D721Med (cell line): ENCODE measurements around the gene RNU1-4.
"Not testable (repeated sequence)": the region's sequence is repeated elsewhere in the genome, so short reads cannot be mapped to it uniquely, and the experiment has no call there.

Source experiments
- DNase-seq: peaks from one replicate; pipeline ENCODE4 v3.0.0; 2011; ENCODE audit warnings: low spot score; ENCODE audit not compliant: insufficient read length
- FAIRE-seq: peaks from 2 replicates; lab custom pipeline; 2011; peaks lifted over from hg19 to GRCh38; lab: Jason Lieb, UNC

RNU1-4 gene

DNA sequence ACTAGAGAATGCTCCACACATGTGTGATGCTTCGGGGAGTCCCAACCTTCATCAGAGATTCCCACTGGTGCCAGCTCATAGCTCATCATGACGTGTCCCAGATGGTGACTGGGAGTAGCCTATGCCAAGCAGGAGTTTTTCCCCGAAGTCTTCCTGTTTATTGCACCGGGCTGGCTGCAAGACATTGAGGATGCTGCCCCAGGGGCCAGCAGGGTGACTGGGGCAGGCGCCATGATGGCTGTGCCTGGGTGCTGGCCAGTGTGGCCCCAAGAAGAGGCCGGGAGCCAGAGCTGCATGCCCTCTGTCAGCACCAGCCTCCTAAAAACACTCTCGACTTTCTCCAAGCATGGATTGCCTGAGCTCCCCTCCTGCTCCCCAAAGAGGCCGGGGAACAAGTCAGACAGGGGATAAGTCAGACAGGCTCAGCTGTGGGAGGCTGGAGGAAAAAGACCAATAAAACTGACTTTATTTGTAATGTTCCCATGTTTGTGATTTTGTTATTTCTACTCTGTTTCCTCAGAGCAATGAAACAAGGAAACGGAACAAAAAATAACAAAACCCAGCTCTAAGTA lies 24.0 kb downstream of the RNU1-4 start:
- not testable (repeated sequence) for DNase-seq, FAIRE-seq

DNA sequence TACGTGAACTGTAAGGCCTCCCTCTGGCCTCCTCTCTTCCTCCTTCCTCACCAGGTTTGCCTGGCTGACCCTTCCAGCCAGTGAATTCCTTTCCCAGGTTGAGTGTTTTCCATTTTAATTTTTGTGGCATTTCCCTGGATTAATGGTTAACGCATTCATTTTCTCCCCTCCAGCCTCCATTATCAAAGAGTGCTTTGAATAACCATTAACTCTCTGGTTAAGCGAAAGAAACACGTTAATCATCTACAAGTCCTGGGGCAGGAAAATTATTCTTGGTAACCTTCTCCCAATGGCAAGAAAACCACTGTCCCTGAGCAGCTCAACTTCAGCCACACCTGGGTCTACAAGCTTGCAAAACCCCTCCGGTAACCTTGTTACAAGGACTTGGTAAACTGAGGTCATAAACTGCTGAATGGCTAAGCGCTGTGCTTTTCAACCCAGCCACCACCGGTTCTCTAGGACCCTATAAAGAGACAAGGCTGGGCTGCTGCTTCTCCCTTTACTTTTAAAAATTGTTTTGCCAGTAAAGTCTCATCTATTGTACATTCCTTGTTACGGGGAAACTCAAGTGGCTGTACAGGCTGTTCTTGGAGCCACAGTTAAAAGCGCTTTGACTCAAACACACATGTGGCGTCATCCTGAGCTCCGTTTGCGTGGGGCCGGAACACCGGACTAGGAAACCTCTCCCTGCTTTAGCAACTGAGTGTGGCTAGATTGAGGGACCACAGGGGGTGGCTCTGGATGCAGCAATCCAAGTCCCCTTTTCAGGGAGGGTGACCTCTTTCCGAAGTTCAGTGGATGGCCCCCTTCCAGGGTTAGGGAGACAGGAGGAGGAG lies 24.7 kb downstream of the RNU1-4 start:
- FAIRE-seq, DNase-seq: not testable (repeated sequence)

DNA sequence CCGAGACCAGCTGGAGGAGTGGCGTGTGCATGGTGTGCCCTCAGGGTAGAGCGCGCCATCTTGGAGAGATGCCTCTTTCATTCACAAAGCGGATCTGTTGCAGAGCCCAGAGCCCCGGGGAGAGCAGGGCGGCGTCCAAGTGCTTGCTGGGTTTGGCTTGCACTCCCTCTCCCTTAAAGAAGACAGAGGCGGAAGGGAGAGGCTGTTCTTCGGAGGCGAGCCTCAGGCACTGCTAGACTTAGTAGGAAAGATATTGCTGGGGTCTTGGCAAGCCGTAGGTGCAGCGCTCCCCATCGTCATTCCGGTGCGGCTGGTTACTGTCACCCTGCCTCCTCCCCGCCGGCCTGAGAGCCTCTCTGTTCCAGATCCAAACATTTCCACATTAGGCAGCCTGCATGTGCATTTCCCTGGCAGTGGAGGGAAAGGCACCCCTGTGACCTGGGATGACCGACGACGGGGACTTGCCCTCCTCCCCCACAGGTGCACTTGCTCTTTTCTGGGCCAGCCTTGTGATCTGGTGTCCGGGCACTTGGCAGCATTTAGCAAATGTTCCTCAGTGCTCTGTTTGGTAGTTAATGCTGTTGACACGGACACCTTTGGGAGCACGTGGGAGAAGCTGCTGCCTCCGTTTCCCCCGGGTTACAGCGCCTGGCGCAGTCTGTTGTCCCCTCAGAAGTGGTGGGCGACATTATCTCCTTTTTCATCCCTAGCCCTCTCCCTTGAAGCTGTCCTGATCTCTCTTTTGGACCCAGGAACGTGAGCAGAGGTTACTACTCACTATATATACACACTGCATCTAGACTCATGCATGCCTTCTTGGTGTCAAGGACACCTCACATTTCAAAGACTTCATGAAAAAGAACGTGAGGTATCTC lies 25.7 kb downstream of the RNU1-4 start:
- not testable (repeated sequence) for DNase-seq, FAIRE-seq

DNA sequence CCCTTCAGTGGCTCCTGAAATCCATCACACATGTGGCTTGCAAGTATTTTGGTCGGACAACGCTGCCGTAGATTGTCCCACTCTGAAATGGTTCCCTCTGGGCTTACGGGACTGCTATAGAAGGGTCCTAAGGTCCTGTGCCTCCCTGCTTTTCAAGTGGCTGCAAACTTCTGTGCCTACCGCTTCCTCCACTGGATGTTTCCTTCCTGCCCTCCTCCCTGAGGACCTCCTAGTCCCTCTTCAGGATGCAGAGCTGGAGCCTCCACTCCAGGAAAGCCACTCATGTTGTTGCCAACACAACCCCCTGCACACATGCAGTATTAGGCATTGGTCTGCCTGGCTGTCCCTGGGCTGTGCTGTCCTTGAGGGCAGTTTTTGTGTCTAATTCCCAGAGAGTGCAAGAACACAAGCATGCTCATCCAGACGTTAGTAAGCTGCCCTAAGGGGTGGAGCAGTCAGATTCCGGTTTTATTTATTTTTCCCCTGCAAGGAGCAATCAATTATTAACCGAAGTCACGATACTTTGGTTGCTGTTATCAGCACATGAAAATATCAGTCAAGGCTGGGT lies 26.5 kb downstream of the RNU1-4 start:
- not testable (repeated sequence) for FAIRE-seq, DNase-seq

DNA sequence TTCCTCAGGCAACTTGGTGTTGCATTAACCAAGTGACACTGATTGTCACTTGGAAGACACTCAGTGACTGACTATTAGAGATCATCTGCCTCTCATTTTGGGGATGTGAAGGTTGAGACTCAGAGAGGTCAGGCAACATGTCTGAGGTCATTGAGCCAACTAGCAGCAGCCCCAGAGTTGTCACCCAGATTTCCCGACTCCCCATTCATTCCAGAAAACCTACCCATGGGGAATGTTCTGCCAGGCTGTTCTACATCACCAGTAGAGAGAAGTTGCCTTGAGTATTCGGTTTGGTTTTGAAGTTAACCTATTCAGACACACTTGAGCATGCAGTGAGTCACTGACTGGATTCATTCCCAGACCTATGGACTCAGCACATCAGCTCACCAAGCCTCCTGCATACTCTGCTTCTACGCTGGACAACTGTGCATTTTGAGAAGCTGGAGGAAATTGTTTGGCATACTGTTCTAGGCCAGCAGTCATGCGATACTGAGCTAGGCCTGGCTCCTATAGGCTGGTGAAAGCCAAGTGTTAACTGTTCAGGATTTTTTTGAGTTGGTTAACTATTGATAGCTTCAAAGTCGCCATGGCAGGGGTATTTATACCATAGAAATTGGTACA lies 29.9 kb downstream of the RNU1-4 start:
- FAIRE-seq = not testable (repeated sequence)

DNA sequence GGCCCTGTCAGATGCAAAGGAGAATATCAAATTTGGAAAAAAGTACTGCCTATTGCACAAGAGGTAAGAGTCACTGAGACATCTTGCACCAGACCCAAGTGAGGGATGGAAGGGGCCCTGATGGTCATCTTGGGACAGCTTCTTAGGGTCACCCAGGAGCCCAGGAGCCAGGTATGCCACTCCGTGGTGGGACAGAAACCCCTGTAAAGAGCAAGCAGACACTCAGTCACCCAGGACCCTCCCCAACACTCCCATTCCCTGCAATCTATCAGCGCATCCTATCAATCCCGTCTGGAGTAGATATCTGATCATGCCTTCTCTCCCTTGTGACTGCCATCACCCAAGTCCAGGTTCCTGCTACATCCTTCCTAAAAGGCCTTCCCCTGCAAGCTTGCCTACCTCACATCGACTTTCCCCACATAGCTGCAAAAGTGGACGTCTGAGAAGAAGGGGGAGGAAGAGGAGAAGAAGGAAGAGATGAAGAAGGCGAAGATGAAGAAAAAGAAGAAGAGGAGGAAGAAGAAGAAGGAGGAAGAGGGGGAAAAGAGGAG lies 30.7 kb downstream of the RNU1-4 start:
- not testable (repeated sequence) for DNase-seq, FAIRE-seq

More for the DNA sequence above, 29.9 kb downstream of the RNU1-4 start:
- DNase-seq = not testable (repeated sequence)

DNA sequence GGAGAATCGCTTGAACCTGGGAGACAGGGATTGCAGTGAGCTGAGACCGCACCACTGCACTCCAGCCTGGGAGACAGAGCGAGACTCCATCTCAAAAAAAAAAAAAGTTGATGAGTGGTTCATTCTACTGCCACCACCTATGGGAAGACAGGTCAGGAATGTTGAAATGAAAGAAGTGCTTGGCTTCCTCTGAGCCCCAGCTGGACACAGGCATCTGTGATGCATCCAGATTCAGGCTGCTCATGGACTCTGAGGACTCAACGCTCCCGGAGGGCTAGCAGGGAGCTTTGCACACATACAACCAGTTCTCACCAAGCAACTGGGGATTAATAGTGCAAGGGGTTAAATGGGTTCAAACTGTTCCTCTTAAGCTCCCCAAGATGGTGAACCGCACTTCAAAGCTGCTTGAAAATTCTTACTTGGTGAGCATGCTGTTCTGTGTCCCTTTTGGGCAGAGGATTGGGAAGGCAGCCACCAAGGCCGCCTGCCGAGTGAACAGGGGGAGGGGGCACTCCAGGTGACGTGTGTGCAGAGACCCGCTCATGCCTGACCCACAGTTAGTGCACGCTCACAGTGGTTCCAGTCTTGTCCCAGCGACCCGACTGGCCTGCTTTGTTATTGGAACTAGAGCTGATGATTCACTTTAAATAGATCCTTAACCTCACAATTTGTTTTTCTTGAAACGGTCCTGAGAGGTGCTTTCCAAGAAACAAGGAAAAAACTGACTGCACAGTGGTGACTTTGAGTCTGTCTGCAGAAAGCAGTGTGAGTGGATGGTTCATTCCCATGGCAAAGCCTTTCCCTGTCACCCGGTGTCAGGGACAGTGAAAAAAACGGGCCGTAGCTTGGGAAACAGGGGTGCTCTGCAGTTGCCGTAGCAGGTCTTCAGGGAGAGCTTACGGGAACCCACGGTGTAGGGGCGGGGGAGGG lies 32.2 kb downstream of the RNU1-4 start:
- FAIRE-seq, DNase-seq: not testable (repeated sequence)

DNA sequence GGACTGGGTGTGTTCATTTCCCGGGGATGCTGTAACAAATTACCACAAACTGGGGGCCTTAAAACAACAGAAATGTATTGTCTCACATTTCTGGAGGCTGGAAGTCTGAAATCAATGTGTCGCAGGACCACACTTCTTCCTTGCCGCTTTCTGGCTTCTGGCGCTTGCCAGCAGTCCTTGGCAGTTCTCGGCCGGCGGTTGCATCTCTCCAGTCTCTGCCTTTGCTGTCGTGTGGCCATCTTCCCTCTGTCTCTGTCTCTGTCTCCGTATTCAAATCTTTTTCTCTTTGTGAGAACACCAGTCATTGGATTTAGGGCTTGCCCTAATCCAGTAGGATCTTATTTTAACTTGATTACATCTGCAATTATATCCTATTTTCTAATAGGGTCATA lies 32.9 kb downstream of the RNU1-4 start:
- not testable (repeated sequence) for FAIRE-seq, DNase-seq

DNA sequence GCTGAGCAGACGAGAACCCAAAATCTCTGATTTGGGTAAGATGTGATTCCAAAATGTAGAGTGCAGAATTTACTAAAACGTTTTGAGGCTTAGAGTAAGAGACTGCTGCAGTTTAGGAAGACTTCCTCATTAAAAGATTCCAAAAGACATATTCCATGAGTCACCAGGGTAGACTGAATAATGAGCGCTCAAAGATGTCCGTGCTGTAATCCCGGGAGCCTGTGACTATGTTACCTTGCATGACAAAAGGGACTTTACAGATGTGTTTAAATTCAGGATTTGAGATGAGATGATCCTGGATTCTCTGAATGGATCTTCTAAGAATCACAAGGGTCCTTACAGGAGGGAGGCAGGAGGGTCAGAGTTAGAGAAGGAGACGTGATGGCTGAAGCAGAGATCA lies 33.4 kb downstream of the RNU1-4 start:
- not testable (repeated sequence) for DNase-seq, FAIRE-seq

DNA sequence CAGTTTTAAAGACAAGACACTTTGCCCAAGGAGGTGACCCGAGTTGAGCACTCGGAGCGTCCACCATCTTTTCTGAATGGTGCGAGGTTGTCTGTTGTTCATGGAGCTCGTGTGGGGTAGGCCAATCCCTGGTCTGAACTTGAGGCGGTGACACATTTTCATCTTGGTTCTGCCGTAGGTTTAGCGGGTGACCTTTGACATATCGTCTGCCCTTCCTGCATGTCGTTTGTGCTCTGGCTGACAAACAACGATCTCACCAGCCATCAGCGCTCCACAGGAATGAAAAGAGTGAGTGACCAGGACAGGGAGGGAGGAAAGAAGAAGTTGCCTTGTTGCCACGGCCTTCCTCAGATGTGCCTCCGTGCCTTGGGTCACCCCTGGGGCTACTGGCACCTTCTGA lies 34.5 kb downstream of the RNU1-4 start:
- not testable (repeated sequence) for DNase-seq, FAIRE-seq

DNA sequence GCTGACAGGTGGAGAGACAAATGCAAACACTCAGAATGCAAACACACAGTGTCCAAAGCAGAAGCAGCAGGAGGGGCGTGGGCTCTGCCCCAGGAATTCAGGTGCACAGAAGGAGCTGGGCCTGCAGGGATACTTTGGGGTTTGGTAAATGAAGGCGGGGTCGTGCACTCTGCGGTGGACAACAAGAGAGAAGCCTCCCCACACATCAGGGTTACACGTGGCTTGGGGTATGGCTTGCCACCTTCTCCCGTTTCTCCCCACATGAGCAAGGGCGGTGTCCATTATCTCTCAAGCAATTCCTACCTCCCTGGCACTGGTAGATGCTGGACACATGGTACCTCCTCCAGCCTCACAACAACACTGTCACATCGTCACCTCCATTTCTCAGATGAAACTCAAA lies 35.0 kb downstream of the RNU1-4 start:
- FAIRE-seq, DNase-seq: not testable (repeated sequence)

DNA sequence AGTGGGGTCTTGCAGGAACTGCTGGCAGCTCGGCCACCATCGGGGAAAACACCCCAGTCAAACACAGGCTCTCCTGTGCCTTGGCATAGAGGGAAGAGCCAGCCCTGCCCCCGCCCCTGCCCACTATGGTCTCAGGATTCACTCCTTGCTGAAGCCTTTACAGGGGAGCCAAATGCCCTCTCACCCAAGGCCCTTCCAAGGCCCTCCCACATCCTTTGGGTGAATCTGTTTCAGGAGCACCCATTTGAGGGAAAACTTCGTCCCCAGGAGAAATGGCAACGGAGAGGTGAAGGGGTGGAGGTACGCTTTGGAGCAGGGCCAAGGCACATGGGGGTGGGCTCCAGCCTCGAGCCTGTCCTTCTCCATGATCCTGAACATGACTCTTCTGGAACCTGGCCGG lies 35.9 kb downstream of the RNU1-4 start:
- not testable (repeated sequence) for FAIRE-seq, DNase-seq

DNA sequence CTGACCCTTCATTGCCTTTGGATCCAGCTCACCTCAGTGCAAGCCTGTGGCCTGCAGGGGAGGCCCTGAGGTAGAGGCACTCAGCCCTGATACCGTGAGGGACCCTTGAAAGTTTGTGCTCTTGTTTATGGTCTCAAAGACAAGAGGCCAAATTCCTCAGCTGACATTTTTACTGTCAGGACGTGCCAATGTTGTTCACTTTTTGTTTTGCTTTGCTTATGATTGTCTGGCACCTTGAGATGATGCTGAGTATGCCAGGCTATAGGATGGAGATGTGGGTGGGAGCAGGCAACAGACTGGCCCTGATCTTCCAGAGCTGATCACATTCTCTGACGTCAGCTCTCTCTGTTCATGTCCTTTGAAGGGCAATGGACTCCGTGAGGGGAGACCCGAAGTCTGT lies 36.5 kb downstream of the RNU1-4 start:
- not testable (repeated sequence) for DNase-seq, FAIRE-seq

DNA sequence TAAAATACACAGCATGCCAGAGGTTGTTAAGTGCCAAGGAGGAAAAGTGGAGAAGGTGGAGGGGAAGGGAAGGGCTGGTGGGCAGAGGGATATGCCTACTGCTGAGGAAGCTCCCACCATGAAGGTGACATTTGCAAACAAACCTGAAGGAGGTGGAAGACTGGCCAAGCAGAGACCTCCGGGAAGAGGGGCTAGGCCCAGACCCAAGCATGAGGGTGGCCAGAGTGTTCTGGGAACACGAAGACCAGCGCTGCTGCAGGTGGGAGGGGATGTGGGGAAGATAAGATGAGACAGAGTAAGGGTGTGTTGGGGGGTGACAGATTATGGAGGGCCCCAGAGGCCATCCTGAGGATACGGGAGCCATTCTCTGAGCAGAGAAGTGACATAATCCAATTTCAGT lies 37.5 kb downstream of the RNU1-4 start:
- not testable (repeated sequence) for DNase-seq, FAIRE-seq

DNA sequence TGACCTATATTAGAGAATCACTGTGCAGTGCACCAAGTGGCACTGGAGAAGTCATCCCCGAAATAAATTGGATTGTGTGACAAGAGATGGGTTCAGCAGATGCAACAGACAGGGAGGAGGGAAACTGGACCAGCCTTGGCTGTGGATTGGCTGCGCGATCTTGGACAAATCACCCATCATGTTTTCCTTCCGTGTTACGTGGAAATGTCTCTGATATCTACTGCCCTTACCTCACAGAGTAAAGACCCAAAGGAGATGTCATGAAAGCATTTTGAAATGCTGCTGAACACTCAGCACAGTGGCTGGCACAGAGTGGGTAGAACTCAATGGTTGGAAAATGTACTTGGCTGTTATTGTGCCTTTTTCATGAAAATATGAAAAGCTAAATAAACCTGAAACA lies 39.2 kb downstream of the RNU1-4 start:
- DNase-seq, FAIRE-seq: not testable (repeated sequence)

DNA sequence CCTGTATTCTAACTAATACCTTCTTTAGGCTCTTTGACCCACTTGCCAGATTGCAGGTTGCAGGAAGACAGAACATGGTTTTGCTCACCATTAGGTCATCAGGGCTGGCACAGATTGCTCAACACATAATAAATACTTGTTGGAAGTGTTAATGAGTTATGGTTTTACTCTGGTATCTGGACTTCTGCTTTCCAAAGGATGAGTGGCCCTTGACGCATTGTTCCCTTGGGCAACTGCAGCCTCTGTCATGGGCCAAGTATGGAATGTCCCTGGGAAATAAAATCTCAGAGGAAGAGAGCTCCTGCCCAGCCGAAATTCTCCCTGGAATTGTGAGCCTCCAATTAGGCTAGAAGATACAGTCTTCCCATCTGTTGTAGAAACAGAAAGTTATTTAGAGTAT lies 40.7 kb downstream of the RNU1-4 start:
- not testable (repeated sequence) for DNase-seq, FAIRE-seq

DNA sequence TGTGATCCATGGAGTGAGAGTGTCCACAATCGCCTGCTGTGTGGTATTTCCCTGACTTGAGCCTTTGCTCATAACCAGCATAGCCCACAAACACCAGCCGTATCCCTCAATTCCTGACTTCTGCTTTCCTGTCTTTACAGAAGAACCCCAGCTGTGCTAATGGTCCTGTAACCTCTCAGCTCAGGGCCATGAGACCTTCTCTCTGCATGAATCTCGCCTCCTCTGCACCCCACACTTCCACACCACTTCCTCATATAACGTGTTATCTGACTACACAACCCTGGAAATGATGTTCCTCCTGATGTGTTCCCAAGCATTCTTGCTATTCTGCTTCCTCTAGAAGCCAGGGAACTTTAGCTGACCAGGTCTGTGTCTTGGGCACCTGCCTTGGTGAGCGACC lies 41.3 kb downstream of the RNU1-4 start:
- not testable (repeated sequence) for DNase-seq

DNA sequence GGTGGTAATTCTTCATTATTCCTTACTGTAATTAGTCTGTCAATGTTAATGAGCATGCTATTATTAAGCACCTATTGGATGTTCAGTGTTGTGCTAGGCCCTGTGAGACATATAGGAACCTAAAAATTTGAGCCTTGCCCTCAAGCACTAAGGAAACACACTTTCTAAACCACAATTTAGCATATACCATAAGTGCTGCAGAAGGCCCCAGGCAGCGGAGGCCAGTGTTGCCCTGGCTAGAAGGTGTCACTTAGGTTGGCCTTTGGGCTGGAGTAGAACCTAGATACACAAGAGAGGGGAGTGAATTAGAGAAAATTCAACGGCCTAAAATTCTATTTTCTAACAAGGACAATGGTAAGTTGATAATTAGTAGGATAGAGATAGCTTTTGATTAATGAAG lies 44.6 kb downstream of the RNU1-4 start:
- DNase-seq, FAIRE-seq: not testable (repeated sequence)

More for the DNA sequence above, 41.3 kb downstream of the RNU1-4 start:
- not testable (repeated sequence) for FAIRE-seq
